Hematopoietic multipotent progenitor cell treated with erythropoietin and hydrocortisone succinate and interleukin-3 and kit ligand, for 8 days (in vitro differentiated cells): ENCODE measurements around the gene SPRING1.

Source experiments
- DNase-seq: peaks from one replicate; pipeline ENCODE4 v3.0.0-alpha.2; 2015

The SPRING1 gene

DNA sequence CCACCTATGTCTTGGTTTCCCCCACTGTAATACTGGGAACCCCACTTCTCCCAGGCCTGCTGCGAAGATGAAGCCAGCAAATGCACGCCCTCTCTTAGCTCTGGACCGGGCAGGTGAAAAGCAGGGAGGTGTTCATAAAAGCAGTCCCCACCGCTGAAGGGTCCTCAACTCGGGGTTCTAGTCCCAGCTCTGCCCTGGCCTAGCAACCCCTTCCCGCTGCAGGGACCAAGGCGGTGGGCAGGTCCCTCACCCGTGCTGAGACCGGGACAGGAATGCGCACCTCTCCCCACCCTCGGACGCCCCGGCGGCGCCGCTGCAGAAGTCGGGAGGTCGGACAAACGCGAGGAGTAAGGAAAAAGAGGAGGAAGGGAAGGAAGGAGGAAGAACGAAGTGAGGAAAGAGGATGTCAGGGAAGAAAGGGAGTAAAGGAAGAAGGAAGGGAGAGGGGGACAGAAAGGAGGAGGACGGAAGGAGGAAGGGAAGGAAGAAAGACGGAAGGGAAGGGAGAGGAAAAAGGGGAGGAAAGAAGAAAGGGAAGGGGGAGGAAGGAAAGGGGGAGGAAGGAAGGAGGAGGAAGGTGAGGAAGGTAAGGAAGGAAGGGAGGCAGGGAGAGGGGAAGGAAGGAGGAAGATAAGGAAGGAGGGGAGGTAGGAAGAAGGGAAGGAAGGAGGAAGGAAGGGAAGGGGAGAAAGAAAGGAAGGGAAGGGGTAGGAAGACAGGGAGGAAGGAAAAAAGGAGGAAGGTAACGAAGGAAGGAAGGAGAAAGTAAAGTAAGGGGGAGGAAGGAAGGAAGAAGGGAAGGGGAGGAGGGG lies 701 bp downstream of the SPRING1 start:
- DNase-seq: no peak

DNA sequence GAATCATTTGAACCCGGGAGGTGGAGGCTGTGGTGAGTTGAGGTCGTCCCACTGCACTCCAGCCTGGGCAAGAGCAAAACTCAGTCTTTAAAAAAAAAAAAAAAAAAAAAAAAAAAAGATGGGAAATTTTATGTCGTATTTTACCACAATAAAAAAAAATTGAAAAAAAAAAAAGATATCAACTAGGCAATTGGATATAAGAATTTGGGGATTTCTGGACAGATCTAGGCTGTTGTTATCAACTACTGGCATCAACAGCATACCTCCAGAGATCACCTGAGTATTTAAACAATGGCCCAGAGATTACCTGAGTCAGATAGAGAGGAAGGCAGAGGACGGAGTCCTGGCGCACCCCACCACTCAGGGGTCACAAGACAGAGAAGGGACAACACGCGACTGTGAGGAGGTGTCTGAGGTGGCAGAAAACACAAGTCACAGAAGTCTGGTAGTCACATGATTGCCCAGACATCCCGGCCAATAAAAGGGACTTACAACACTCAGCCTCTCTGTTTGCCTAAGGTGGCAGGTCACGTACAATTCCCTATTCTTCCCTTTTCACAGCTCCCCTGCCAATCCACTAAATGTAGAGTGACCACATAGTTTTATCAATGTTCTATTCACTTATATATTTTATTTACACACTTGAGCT lies 1.8 kb downstream of the SPRING1 start:
- DNase-seq: peak; percentile 19

DNA sequence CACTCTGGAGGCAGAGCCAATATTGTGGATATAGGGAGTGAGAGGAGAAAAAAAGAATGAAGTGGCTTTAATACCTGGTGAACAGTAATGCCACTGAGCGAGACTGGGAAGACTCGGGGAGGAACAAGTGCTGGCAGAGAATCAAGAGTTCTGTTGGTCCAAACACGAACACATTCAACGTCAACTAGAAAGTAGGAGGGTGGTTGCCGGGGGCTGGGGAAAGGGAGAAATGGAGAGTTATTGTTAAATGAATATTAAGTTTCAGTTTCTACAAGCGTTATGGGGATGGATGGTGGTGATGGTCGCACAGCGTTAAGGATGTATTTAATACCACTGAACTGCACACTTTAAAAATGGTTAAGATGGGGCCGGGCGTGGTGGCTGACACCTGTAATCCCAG lies 2.8 kb downstream of the SPRING1 start:
- DNase-seq: no peak

DNA sequence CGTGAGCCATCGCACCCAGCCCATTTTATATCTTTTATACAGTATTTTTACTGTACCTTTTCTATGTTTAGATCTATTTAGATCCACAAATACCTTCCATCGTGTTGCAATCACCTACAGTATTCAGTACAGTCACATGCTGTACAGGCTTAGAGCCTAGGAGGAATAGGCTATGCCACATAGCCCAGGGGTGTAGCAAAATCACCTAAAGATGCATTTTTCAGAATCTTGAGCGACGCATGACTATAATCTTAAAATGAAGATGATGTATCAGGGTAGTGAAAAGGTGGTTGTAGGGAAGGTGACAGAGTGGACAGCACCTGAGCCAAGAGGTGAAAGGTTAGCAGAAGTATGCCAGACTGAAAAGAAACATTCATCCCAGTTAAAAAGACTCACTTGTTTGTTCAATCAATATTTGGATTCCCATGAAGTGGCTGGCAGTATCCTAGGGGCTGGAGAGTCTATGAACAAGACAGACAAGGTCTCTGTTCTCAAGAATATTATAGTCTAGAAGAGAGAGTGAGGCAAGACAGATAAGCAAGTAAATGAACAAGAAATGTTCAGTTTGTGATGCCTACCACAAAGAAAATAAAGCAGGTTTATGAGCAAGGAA lies 3.6 kb downstream of the SPRING1 start:
- DNase-seq: no peak

DNA sequence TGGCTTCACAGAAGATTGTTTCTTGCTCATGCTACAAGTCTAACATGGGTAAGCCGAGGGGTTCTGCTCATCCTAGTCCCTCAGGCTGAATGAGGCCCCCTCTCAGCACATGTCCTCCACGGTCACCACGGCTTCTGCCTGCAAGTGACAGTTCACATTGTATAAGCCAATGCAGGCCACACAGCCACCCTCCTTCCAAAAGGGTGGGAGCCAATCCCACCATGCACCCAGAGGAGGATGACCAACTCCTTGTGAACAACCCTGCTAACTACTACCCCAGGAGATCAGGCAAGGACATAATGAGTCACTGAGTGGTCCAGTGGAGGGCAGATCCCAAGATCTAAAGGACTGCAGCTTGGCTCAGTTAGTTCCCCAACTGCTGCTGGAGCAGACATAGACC lies 6.1 kb downstream of the SPRING1 start:
- no peak for DNase-seq

DNA sequence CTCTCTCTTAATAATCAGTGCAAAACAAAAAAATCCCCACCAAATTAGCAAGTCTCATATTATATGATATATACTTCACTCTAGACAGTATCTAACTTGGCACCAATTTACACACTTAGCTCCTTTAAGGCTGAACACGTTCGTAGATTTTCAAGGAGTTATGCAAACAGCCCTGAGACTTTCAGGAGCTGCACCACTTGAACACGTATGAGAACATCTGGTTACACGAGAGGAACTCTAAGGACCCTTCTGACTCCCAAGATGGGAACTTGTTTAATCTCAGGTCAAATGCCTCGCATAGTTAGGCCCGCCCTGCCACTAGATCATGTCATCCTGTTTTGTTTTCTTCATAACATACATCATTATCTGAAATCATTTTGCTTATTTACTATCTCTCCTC lies 10.0 kb downstream of the SPRING1 start:
- no peak for DNase-seq

DNA sequence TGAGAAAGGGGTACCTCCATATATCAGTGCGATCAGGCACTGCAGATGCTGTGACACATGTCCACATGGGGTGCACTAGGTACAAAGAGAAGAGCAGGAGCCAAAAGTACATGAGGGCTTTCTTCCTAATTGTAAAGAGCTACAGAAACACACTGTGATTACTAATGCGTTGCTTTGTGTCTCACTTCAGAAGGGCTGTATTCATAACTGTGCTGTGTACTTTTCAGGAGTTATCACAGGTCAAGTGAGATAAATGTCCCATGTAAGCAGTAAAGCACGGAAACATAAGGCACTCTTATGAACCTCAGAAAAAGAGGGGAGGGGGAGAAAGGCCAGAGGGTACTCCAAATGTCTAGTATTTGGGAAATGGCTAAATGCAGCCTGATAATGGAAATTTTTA lies 10.6 kb downstream of the SPRING1 start:
- DNase-seq: no peak

DNA sequence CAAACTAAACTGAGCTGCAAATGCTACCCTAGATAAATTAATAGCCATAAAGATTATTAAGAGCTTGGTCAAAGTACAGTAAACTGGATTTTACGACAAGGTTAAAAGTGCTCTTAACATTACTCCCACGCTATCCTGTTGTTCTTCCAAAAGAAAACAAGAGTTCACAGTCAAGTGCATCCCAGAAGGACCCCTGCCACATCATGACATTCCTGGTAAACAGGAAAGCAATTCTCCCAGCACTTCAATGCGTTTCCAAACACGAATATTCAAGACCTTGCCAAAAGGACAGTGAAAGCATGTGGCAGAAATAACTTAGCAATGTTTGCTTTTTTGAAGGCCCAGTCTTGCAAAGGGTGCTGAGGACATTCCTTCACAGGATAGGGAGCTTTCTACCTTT lies 11.2 kb downstream of the SPRING1 start:
- DNase-seq: no peak

DNA sequence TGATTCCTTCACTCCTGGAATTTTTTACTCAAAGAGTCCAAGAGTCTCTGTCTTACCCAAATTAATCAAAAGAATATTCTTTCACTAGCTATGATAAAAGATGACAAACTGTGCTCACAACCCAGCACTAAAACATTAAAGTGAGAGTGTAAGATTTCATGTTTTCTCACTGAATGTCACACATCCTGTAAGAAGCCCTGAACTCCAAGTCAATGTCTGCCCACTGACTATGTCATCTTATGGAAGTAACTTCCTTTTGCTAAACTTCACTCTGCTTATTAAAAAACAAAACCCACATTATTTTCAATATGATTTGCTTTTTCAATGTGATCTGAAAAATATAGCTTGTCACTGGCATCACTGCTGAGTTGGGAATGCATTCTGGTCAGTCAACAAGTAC lies 15.6 kb downstream of the SPRING1 start:
- DNase-seq: no peak

DNA sequence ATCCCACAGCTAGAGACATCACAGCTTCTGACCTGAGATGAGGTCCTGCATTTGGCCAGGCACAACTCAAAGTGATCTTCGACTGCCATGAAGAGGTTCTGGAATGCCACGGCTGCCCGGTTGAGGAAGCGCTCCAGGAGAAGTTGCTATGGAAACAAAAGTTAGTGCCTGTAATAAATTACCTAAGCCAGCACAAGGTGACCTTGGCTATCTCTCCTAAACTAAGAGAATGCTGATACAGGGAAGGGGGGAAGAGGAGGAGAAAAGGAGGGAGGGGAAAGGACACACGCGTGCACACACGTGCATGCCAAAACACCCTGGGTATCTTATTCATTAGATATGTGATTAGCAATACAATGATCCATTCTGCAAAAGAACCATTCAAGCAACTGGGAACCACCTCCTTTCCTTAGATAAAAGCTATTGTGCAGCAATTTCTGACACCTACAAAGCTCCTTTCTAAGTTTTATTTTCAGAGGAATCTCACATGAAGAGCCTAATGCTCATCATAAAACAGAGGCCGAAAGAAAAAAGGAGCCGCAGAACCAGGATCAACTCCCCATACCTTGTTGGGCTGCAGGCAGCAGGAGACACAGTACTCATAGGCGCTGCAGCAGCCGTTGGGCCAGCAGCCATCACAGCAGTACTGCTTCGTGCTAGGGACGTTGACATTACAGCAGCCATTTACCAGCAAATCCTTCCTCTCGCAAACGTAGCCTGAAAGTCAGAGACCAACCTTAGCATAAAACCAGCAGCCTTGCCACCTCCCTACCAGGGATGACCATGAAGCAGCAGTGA lies 17.9 kb downstream of the SPRING1 start:
- DNase-seq: no peak

DNA sequence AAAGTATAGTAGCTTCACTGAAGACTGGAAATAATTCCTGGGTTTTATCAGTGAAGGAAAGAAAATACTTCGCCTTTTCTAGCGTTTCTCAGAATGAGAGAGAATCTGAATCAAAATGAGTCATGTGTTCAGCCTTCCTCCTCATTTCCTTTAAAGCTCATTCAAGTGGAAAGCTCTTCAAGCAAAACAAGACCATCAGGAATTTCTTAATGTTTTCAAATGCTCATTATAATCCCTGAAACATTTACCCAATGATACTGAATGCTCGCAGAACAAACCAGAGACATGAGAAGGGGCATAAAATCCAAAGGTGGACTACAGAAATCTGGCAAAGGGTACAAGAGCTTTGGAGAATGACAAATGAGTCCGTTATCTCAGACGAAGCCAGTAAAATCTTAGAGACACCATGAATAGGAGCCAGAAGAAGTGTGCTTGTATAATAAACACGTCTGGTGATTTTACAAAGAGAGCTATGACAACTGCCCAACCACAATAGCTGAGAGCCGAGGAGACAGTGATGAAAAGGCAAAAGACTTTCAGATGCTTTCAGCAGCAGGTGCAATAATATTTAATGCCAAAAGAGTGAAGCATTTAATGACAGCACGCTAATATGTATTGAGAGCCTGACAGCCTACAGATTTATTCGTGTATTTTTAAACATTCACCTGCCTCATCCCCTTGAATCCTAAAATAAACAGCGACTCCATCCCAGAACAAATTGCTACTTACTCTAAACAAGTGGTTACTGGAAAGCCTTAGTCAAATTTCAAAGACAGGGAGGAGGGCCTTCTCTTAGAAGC lies 19.0 kb downstream of the SPRING1 start:
- no peak for DNase-seq

DNA sequence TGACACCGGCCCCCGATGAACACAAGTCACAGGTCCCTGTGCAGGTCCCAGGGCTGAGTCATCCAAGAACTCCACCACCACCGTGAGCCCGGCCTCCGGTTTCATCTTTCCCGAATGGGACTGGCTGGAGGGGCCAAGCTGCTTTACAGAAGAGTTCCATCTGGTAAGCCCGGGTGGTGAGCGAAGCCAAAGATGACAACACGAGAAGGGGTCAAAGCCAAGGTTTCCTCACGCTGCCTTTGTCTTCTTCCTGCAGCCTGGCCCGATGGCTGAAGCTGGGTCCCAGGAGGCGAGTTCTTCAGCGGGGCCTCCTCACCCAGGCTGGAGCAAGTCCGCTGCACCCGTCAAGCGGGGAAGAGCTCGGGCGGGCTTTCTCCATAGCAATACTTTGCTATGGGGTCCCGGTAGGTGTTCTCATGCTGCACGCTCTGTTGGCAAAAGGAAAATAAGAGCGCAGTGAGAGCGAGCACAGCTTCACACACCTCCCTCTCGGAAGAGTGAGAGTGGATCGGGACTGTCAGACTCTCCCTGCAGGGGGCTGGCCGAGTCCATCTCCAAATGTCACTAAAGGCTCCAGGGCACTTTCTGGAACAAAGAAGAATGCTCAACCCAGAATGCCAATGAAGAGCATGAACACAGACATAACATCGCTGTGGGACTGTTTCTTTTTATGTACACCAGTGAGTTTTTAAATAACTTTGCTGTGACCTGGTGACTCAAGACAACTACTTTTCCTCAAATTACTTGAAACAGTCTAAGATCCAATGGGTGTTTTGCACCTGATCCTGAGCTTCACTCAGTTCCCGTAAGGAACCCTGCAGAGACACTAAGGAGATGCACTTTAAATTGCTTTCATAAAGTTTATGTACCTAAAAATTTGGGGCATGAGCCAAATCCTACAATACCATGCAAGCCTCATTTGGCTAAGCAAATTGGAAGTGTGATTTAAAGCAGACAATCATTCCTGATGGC lies 20.1 kb downstream of the SPRING1 start:
- no peak for DNase-seq

DNA sequence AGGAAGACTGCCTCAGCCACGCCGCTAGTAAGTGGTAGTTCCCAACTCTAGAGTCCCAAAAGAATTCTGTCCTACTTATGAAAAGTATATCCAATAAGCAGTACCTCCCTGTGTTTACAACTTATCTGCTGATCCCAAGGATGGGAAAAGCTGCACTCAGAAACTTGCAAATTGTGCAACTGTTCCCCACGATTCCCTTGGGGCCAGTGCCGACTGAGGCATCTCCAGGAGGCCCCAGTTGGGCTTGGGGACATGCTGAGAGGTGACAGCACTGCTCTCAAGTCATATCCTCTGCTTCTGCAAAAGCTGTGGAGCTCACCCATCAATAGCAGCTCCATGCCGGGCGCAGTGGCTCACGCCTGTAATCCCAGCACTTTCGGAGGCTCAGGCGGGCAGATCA lies 23.7 kb downstream of the SPRING1 start:
- no peak for DNase-seq

DNA sequence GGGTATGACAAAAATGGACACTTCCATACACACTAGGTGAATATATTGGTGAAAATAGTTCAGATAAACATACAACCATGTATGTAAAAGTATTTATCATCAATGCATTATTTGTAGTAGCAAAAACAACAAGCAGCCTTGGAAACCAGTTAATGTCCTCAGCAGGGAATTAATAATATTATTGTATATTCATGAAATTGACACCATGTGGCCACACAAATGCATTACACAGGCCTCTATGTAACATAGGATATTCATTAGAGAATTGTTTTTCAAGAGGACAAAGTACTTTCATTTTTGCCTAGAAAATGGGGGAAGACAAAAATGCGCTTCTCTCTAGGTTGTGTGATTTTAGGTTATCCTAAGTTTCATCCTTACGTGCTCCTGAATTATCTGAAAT lies 24.3 kb downstream of the SPRING1 start:
- no peak for DNase-seq

DNA sequence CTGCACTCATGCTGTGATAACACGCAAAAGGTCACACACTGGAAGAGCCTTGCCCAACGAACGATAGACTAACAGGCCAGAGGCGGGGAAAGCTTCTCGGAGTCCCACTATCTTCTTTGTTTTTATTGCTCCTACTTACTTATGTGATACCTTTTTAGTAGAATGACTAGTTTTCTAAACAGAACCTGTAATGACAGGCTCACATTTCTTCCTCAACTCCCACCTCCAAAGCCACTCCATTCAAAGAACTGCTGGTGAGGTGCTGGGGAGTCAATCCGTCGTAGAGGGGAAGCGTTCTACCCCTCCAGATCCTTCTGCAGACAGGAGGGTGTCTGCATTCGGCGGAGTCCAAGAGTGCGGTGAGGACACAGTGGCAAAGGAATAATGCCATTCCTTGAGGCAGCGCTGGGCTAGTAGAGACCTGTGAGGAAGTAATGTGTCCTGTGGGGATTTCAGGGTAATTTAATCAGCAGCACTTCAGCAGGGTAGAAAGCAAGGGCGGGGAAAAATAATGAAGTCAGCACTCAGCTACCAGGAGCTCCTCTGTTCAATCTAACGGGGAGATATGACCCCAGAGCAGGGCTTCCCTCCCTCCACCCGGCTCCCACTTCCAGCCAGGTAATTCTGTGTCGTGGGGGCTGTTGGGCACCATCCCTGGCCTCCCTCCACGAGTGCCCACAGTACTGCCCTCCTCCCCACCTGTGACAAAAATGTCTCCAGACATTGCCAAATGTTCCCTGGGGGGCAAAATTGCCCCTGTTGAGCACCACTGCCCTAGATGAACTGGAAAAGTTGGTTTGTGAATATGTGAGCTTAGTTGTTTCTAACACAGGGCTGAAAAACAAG lies 25.2 kb downstream of the SPRING1 start:
- no peak for DNase-seq

DNA sequence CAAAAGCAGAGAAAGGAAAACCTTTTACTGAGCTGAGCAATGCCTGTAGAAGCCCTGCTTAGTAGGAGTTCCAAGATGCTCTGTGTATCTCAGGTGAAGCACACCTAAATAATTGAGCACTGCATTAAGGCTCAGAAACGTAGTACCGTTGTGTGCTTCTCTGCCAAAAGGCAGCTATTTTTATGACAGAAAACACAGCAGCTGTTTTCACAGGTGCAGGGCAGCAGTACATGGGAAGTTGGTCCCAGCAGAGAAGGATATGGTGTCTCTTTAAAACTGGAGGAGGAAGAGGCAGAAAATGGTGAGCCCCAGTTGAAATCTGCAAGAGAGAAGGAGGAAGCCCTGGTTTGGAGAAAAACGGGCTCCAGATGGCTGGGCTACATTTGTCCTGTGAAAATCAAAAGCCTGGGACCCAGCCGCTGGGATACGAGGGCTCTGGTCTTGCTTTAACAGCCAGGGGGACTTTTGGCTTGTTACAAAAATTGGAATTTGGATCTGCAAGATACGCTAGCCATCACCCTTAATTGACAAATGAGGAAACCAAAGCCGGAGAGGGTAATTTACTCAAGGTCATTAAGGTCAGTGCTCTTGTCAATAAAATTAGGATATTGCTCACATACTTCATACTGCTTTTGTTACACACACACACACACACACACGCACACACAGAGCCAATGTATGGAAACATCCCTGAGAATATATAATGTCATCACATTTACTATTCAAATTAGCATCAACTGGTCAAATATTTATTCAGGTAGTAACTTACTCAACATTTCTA lies 27.3 kb downstream of the SPRING1 start:
- no peak for DNase-seq

DNA sequence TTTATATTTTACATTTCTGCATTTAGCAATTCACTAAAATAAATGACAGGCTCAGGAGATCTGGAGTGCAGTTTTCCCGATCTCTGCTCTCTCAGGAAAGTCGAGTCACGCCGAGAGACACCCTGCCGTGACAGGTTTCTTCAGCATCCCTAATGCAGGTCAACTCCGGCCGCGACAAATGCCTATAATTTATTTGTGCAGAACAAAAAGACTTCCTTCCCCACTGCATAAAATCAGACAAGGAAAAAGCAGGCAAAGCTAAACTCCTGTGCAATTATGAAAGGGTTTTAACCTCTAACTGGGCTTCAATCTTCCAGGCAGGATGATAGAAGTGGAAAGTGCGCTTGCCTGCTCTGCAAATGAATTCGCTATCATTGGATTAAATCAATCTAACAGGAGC lies 28.1 kb downstream of the SPRING1 start:
- no peak for DNase-seq

DNA sequence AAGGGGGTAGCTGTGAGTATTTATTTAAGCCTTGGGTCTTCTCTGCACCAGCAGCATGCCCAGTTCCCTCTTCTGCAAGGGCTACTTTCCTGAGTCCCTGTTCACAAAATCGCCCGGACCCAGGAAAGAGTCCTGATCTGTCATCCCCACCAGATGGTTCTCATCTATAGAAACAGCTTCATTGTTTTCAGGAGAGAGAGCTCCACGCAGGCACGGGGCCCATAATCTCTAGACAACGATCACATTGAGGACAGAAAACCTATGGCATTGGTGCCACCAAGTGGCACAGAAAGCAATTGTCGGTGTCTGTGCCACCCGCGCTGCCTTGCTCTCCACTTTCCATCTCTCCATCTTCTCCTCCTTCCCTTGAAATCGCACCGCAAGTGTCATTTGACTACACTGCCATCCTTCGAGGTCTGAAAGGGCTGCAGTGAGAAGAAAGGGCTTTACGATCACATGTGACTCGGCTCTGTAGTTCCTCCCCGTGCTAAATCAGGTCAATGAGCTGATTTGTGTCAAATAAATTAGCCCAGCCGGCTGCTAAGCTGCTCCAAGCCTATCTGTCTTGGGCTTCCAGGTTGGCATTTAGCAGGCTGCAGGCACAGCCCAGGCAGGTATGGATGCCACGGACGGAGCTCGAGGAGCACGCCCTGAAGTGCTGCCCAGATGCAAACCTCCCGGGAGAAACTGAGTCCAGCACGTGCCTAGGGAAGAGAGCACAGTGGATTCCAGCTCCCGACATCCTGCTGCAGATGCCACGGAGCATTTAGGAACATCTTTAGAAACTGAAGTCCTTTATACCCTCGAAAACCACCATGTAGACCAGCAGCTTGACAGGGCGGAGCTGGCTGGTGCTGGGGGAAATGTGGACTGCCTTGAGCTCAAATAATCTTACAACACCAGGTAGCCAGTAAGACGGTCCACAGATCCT lies 28.8 kb downstream of the SPRING1 start:
- DNase-seq: peak; percentile 70
